ENCODE results near the gene EBP.

EBP gene

GRCh38 chrX:48493890-48494364, 27.7 kb upstream of the EBP start:
- Histone ChIP-seq H3K4me1 (ENCODE audit: insufficient read depth, insufficient read length) (no peaks in the 10 kb centered on the region), H3K9ac (ENCODE audit: insufficient read length, low read depth) (no peak overlapping the region)

GRCh38 chrX:48496660-48497059, 24.9 kb upstream of the EBP start:
- no peaks in the 10 kb centered on the region for H3K36me3 ChIP-seq (ENCODE audit: insufficient read depth, insufficient read length, low read length)
- H3K4me3 ChIP-seq (ENCODE audit: insufficient read length, low read depth) = no peak overlapping the region
- H3K9ac ChIP-seq (ENCODE audit: insufficient read length, low read depth) = no peak overlapping the region
- TF ChIP-seq YY1 (IDR thresholded peaks at IDR 0.05; ENCODE audit: insufficient read depth, insufficient read length) = no peak
- TF ChIP-seq SUZ12 (IDR thresholded peaks at IDR 0.05; ENCODE audit: extremely low read depth, insufficient read depth, insufficient read length) = no peak
- TF ChIP-seq ZNF274 (IDR thresholded peaks at IDR 0.05; ENCODE audit: low read depth, low read length) = no peak
- no peak for DNase-seq (ENCODE audit: low read depth, low spot score)
- H3K27me3 ChIP-seq (ENCODE audit: insufficient read depth, insufficient read length) = no peaks in the 10 kb centered on the region
- no peaks in the 10 kb centered on the region for H3K4me1 ChIP-seq (ENCODE audit: insufficient read depth, insufficient read length)
- no peaks in the 10 kb centered on the region for H3K9me3 ChIP-seq (ENCODE audit: insufficient read depth, low read length)

More at GRCh38 chrX:48493890-48494364, 27.7 kb upstream of the EBP start:
- no peak for TF ChIP-seq YY1 (IDR thresholded peaks at IDR 0.05; ENCODE audit: insufficient read depth, insufficient read length)
- no peak for TF ChIP-seq ZNF274 (IDR thresholded peaks at IDR 0.05; ENCODE audit: low read depth, low read length)
- TF ChIP-seq SUZ12 (IDR thresholded peaks at IDR 0.05; ENCODE audit: extremely low read depth, insufficient read depth, insufficient read length) = no peak
- no peak for DNase-seq (ENCODE audit: low read depth, low spot score)
- no peaks in the 10 kb centered on the region for H3K36me3 ChIP-seq (ENCODE audit: insufficient read depth, insufficient read length, low read length)
- H3K9me3 ChIP-seq (ENCODE audit: insufficient read depth, low read length) = no peaks in the 10 kb centered on the region
- H3K27me3 ChIP-seq (ENCODE audit: insufficient read depth, insufficient read length) = no peaks in the 10 kb centered on the region
- no peak overlapping the region for H3K4me3 ChIP-seq (ENCODE audit: insufficient read length, low read depth)

- H3K4me3 ChIP-seq (ENCODE audit: insufficient read length, low read depth) = no peak overlapping the region
- H3K9me3 ChIP-seq (ENCODE audit: insufficient read depth, low read length) = no peaks in the 10 kb centered on the region
- TF ChIP-seq YY1 (IDR thresholded peaks at IDR 0.05; ENCODE audit: insufficient read depth, insufficient read length) = no peak
- no peak for TF ChIP-seq SUZ12 (IDR thresholded peaks at IDR 0.05; ENCODE audit: extremely low read depth, insufficient read depth, insufficient read length)
- TF ChIP-seq ZNF274 (IDR thresholded peaks at IDR 0.05; ENCODE audit: low read depth, low read length) = no peak
- no peaks in the 10 kb centered on the region for H3K4me1 ChIP-seq (ENCODE audit: insufficient read depth, insufficient read length)
- H3K36me3 ChIP-seq (ENCODE audit: insufficient read depth, insufficient read length, low read length) = no peaks in the 10 kb centered on the region
- no peak for DNase-seq (ENCODE audit: low read depth, low spot score)
- no peaks in the 10 kb centered on the region for H3K27me3 ChIP-seq (ENCODE audit: insufficient read depth, insufficient read length)
- H3K9ac ChIP-seq (ENCODE audit: insufficient read length, low read depth) = no peak overlapping the region
These were observed 23.7 kb upstream of the EBP start for GRCh38 chrX:48497871-48498270.

- DNase-seq (ENCODE audit: low read depth, low spot score) = no peak
- no peaks in the 10 kb centered on the region for H3K27me3 ChIP-seq (ENCODE audit: insufficient read depth, insufficient read length)
- no peaks in the 10 kb centered on the region for H3K4me1 ChIP-seq (ENCODE audit: insufficient read depth, insufficient read length)
- H3K9ac ChIP-seq (ENCODE audit: insufficient read length, low read depth) = no peak overlapping the region
- H3K4me3 ChIP-seq (ENCODE audit: insufficient read length, low read depth) = no peak overlapping the region
- no peaks in the 10 kb centered on the region for H3K9me3 ChIP-seq (ENCODE audit: insufficient read depth, low read length)
- TF ChIP-seq YY1 (IDR thresholded peaks at IDR 0.05; ENCODE audit: insufficient read depth, insufficient read length) (no peak), SUZ12 (IDR thresholded peaks at IDR 0.05; ENCODE audit: extremely low read depth, insufficient read depth, insufficient read length) (no peak), ZNF274 (IDR thresholded peaks at IDR 0.05; ENCODE audit: low read depth, low read length) (no peak)
- no peaks in the 10 kb centered on the region for H3K36me3 ChIP-seq (ENCODE audit: insufficient read depth, insufficient read length, low read length)
These were observed 23.2 kb upstream of the EBP start for GRCh38 chrX:48498374-48498809.

GRCh38 chrX:48504261-48504660, 17.3 kb upstream of the EBP start:
- Histone ChIP-seq H3K36me3 (ENCODE audit: insufficient read depth, insufficient read length, low read length) (no peaks in the 10 kb centered on the region), H3K9ac (ENCODE audit: insufficient read length, low read depth) (no peak overlapping the region), H3K27me3 (ENCODE audit: insufficient read depth, insufficient read length) (no peaks in the 10 kb centered on the region), H3K9me3 (ENCODE audit: insufficient read depth, low read length) (no peaks in the 10 kb centered on the region), H3K4me3 (ENCODE audit: insufficient read length, low read depth) (no peak overlapping the region), H3K4me1 (ENCODE audit: insufficient read depth, insufficient read length) (no peaks in the 10 kb centered on the region)
- TF ChIP-seq YY1 (IDR thresholded peaks at IDR 0.05; ENCODE audit: insufficient read depth, insufficient read length) (no peak), SUZ12 (IDR thresholded peaks at IDR 0.05; ENCODE audit: extremely low read depth, insufficient read depth, insufficient read length) (no peak), ZNF274 (IDR thresholded peaks at IDR 0.05; ENCODE audit: low read depth, low read length) (no peak)
- DNase-seq (ENCODE audit: low read depth, low spot score) = no peak

- H3K4me1 ChIP-seq (ENCODE audit: insufficient read depth, insufficient read length) = no peaks in the 10 kb centered on the region
- TF ChIP-seq ZNF274 (IDR thresholded peaks at IDR 0.05; ENCODE audit: low read depth, low read length) (no peak), YY1 (IDR thresholded peaks at IDR 0.05; ENCODE audit: insufficient read depth, insufficient read length) (no peak), SUZ12 (IDR thresholded peaks at IDR 0.05; ENCODE audit: extremely low read depth, insufficient read depth, insufficient read length) (no peak)
- H3K9ac ChIP-seq (ENCODE audit: insufficient read length, low read depth) = no peak overlapping the region
- H3K36me3 ChIP-seq (ENCODE audit: insufficient read depth, insufficient read length, low read length) = peaks cover 4% of the 10 kb centered on the region
- no peaks in the 10 kb centered on the region for H3K9me3 ChIP-seq (ENCODE audit: insufficient read depth, low read length)
- no peak for DNase-seq (ENCODE audit: low read depth, low spot score)
- no peak overlapping the region for H3K4me3 ChIP-seq (ENCODE audit: insufficient read length, low read depth)
- H3K27me3 ChIP-seq (ENCODE audit: insufficient read depth, insufficient read length) = no peaks in the 10 kb centered on the region
These were observed 16.1 kb upstream of the EBP start for GRCh38 chrX:48505481-48505880.

- TF ChIP-seq SUZ12 (IDR thresholded peaks at IDR 0.05; ENCODE audit: extremely low read depth, insufficient read depth, insufficient read length) = no peak
- TF ChIP-seq ZNF274 (IDR thresholded peaks at IDR 0.05; ENCODE audit: low read depth, low read length) = no peak
- no peak for TF ChIP-seq YY1 (IDR thresholded peaks at IDR 0.05; ENCODE audit: insufficient read depth, insufficient read length)
- H3K9me3 ChIP-seq (ENCODE audit: insufficient read depth, low read length) = no peaks in the 10 kb centered on the region
- no peak overlapping the region for H3K9ac ChIP-seq (ENCODE audit: insufficient read length, low read depth)
- H3K4me3 ChIP-seq (ENCODE audit: insufficient read length, low read depth) = no peak overlapping the region
- no peaks in the 10 kb centered on the region for H3K4me1 ChIP-seq (ENCODE audit: insufficient read depth, insufficient read length)
- H3K27me3 ChIP-seq (ENCODE audit: insufficient read depth, insufficient read length) = no peaks in the 10 kb centered on the region
- H3K36me3 ChIP-seq (ENCODE audit: insufficient read depth, insufficient read length, low read length) = peaks cover 9% of the 10 kb centered on the region
- DNase-seq (ENCODE audit: low read depth, low spot score) = no peak
These were observed 14.4 kb upstream of the EBP start for GRCh38 chrX:48507246-48507645.

Measured in NT2/D1 (cell line).